Mesothelial cell of epicardium (in vitro differentiated cells): Measurements from ENCODE around the gene MAGEL2. TPM values are rescaled to one million over a fixed set of nuclear protein-coding genes. Genes with fewer than 3 reads are reported as not detected.

Experiments
- DNase-seq, 2 experiments: peaks; one replicate each; pipeline ENCODE4 v3.0.0; 2021; ENCODE audit warnings: low spot score in 2 of 2; ENCODE audit not compliant: unreplicated experiment in 2 of 2
- H3K27ac Mint-ChIP-seq: 2 replicates; pipeline ENCODE4 v1.8.0; 2021; ENCODE audit warnings: mixed read lengths
- H3K27me3 Mint-ChIP-seq: 2 replicates; pipeline ENCODE4 v1.8.0; 2021; ENCODE audit warnings: low read depth, mixed read lengths
- H3K36me3 Mint-ChIP-seq: 2 replicates; pipeline ENCODE4 v1.8.0; 2021; ENCODE audit warnings: mixed read lengths
- H3K4me1 Mint-ChIP-seq: 2 replicates; pipeline ENCODE4 v1.8.0; 2021; ENCODE audit warnings: mixed read lengths
- H3K4me3 Mint-ChIP-seq: 2 replicates; pipeline ENCODE4 v1.8.0; 2021; ENCODE audit warnings: mild to moderate bottlenecking, moderate library complexity, mixed read lengths
- H3K9me3 Mint-ChIP-seq: 2 replicates; pipeline ENCODE4 v1.8.0; 2021; ENCODE audit warnings: mixed read lengths
- CTCF ChIP-seq: fragments of 200-600 bp; sonication (generic); IDR thresholded peaks from one replicate; pipeline ENCODE4 v1.5.0; 2021; ENCODE audit warnings: antibody characterized with exemption; ENCODE audit not compliant: unreplicated experiment
- total RNA-seq: library from RNA; stranded (reverse); gene quantifications from 3 replicates; pipeline ENCODE4 v1.2.1, GENCODE V29; 2021

The MAGEL2 gene
- total RNA-seq, 1 donor from 2014 or later = 10.9 TPM

- no peaks in the 10 kb centered on the region for H3K36me3 Mint-ChIP-seq
- H3K9me3 Mint-ChIP-seq = peaks cover 9% of the 10 kb centered on the region
- peaks cover 33% of the 10 kb centered on the region for H3K4me1 Mint-ChIP-seq
- peak; percentile 36 to 72 for DNase-seq
- peak within 1 kb of the TSS; percentile 16 for H3K27ac Mint-ChIP-seq
- no peak for TF ChIP-seq CTCF
- no peaks in the 10 kb centered on the region for H3K27me3 Mint-ChIP-seq
- peak within 1 kb of the TSS; percentile 71 for H3K4me3 Mint-ChIP-seq
Measured at GRCh38 chr15:23687143-23687470, 39.4 kb upstream of the MAGEL2 start, which contains the start of gene NDN. Gene NDN, minus strand, starts transcription at chr15:23687305. Its CDS starts 88 bp downstream, at chr15:23687217.

- Mint-ChIP-seq H3K27me3 (no peaks in the 10 kb centered on the region), H3K9me3 (peaks cover 7% of the 10 kb centered on the region), H3K27ac (peak overlapping the region; percentile 16), H3K4me3 (peak overlapping the region; percentile 71), H3K4me1 (peaks cover 31% of the 10 kb centered on the region), H3K36me3 (no peaks in the 10 kb centered on the region)
- no peak for TF ChIP-seq CTCF
- DNase-seq = peak in 1 of 2 experiments; percentile 40
Measured at GRCh38 chr15:23686466-23687142, 38.9 kb upstream of the MAGEL2 start.

- DNase-seq = no peak
- Mint-ChIP-seq H3K9me3 (peaks cover 5% of the 10 kb centered on the region), H3K27ac (no peak overlapping the region), H3K36me3 (no peaks in the 10 kb centered on the region), H3K4me3 (no peak overlapping the region), H3K27me3 (no peaks in the 10 kb centered on the region), H3K4me1 (no peaks in the 10 kb centered on the region)
- TF ChIP-seq CTCF = no peak
Measured at GRCh38 chr15:23671481-23671880, 23.8 kb upstream of the MAGEL2 start.

- no peaks in the 10 kb centered on the region for H3K36me3 Mint-ChIP-seq
- DNase-seq = no peak
- H3K4me1 Mint-ChIP-seq = no peaks in the 10 kb centered on the region
Measured at GRCh38 chr15:23670970-23671369, 23.3 kb upstream of the MAGEL2 start.

GRCh38 chr15:23663232-23663631 lies 15.6 kb upstream of the MAGEL2 start:
- Mint-ChIP-seq H3K27me3 (peaks cover 5% of the 10 kb centered on the region), H3K4me3 (no peak overlapping the region), H3K36me3 (no peaks in the 10 kb centered on the region), H3K9me3 (peaks cover 5% of the 10 kb centered on the region), H3K27ac (no peak overlapping the region), H3K4me1 (no peaks in the 10 kb centered on the region)
- no peak for DNase-seq
- TF ChIP-seq CTCF = no peak

More at GRCh38 chr15:23670970-23671369, 23.3 kb upstream of the MAGEL2 start:
- H3K27ac Mint-ChIP-seq = no peak overlapping the region
- TF ChIP-seq CTCF = no peak
- no peaks in the 10 kb centered on the region for H3K27me3 Mint-ChIP-seq
- H3K9me3 Mint-ChIP-seq = peaks cover 5% of the 10 kb centered on the region
- no peak overlapping the region for H3K4me3 Mint-ChIP-seq
